ENCODE measurements around the gene TTF1. TPM values are rescaled to one million over a fixed set of nuclear protein-coding genes. Genes with fewer than 3 reads are reported as not detected.

The TTF1 gene
- total RNA-seq, 1 donor, result 6.9 TPM

- TF ChIP-seq CTCF (IDR thresholded peaks at IDR 0.05; ENCODE audit: insufficient read depth, low read depth, low read length), result no peak
- no peak for DNase-seq (ENCODE audit: low read depth)
- H3K4me3 ChIP-seq (ENCODE audit: low read depth, low read length), result no peak overlapping the region
Observed at GRCh38 chr9:132426639-132427414, 20.2 kb upstream of the TTF1 start.

- H3K4me3 ChIP-seq (ENCODE audit: low read depth, low read length), result no peak overlapping the region
- no peak for DNase-seq (ENCODE audit: low read depth)
- no peak for TF ChIP-seq CTCF (IDR thresholded peaks at IDR 0.05; ENCODE audit: insufficient read depth, low read depth, low read length)
Observed at GRCh38 chr9:132425675-132426062, 19.0 kb upstream of the TTF1 start.

- TF ChIP-seq CTCF (IDR thresholded peaks at IDR 0.05; ENCODE audit: insufficient read depth, low read depth, low read length), result no peak
- no peak for DNase-seq (ENCODE audit: low read depth)
- H3K4me3 ChIP-seq (ENCODE audit: low read depth, low read length), result no peak overlapping the region
Observed at GRCh38 chr9:132424857-132425674, 18.4 kb upstream of the TTF1 start.

- no peak for TF ChIP-seq CTCF (IDR thresholded peaks at IDR 0.05; ENCODE audit: insufficient read depth, low read depth, low read length)
- H3K4me3 ChIP-seq (ENCODE audit: low read depth, low read length), result no peak overlapping the region
Observed at GRCh38 chr9:132423503-132423902, 16.9 kb upstream of the TTF1 start.

DNA sequence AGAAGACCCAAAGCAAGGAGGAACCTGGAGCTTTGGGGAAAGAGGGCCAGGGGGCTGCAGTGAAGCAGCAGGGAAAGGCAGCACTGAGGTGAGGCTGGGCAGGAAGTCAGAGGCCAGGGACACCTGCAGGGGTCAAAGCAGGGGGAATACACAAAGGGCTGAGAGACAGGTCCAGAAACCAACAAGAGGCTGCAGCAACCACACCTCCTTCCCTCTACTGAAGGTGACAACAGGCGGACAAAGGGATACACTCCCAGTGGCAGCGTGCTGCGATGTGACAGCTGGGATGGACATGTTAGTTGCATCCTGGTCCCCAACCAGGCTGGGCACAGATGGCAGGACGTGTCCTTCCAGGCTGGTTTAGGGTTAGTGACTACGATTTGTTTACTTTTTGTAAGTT lies 15.9 kb upstream of the TTF1 start:
- no peak for TF ChIP-seq CTCF (IDR thresholded peaks at IDR 0.05; ENCODE audit: insufficient read depth, low read depth, low read length)
- no peak for DNase-seq (ENCODE audit: low read depth)
- H3K4me3 ChIP-seq (ENCODE audit: low read depth, low read length), result no peak overlapping the region

More at GRCh38 chr9:132423503-132423902, 16.9 kb upstream of the TTF1 start:
- DNase-seq (ENCODE audit: low read depth), result no peak

DNA sequence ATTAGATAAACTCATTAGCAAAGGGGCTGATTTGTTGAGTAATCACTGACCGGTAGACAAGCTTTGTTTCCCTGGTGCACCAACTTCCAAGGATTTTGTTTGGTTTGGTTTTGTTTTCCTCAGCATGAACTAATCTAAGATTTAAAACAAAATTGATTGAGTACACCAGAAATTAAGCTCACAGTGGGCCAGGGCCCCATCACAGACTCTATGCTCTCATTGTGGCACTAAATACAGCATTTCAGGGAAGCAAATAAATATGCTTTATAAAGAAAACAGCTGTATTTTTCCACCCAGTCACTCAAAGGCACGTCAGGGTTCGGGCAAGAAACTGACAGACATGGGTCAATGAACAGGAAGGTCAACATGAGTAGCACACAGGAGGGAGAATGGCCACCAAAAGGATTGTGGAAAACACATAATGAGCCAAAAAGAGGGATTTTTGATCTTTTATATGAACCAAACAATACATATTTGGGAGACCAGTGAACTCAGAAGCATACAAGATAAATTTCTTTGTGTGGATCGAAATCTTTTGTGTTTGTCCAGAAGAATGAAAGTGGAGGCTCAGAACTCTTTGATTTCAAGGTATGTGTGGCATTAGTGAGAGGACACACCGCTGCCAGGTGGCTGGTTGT lies 12.2 kb upstream of the TTF1 start:
- TF ChIP-seq CTCF (IDR thresholded peaks at IDR 0.05; ENCODE audit: insufficient read depth, low read depth, low read length), result no peak
- DNase-seq (ENCODE audit: low read depth), result no peak
- H3K4me3 ChIP-seq (ENCODE audit: low read depth, low read length), result no peak overlapping the region
